Loucy (cell line): ENCODE results near the gene NGLY1.

Experiments used
- H2AFZ ChIP-seq: fragments of 200-600 bp; sonication (generic); 2 replicates; pipeline ENCODE4 v1.6.0; 2016; ENCODE audit warnings: antibody characterized with exemption, mild to moderate bottlenecking, low read length, moderate library complexity
- H3F3A ChIP-seq: fragments of 200-600 bp; 2 replicates; pipeline ENCODE4 v1.6.0; 2016; ENCODE audit warnings: antibody characterized with exemption, low read depth, mild to moderate bottlenecking
- H3K27me3 ChIP-seq: fragments of 200-600 bp; sonication (generic); 2 replicates; pipeline ENCODE4 v1.6.1; 2014; ENCODE audit warnings: low read length, mild to moderate bottlenecking; ENCODE audit not compliant: insufficient read depth, poor library complexity, severe bottlenecking
- H3K36me3 ChIP-seq: fragments of 200-600 bp; sonication (generic); 2 replicates; pipeline ENCODE4 v1.6.1; 2016; ENCODE audit warnings: low read length; ENCODE audit not compliant: insufficient read depth
- H3K4me1 ChIP-seq: fragments of 200-600 bp; sonication (generic); 2 replicates; pipeline ENCODE4 v1.5.1; 2014; ENCODE audit warnings: low read length, mild to moderate bottlenecking; ENCODE audit not compliant: insufficient read depth, poor library complexity, severe bottlenecking
- H3K4me2 ChIP-seq: fragments of 200-600 bp; sonication (generic); 2 replicates; pipeline ENCODE4 v1.6.0; 2014; ENCODE audit warnings: antibody characterized with exemption, low read length, low read depth, mild to moderate bottlenecking; ENCODE audit not compliant: poor library complexity, severe bottlenecking
- H3K4me3 ChIP-seq: fragments of 200-600 bp; sonication (generic); 2 replicates; pipeline ENCODE4 v1.5.1; 2014; ENCODE audit warnings: low read length, mild to moderate bottlenecking, mixed read lengths; ENCODE audit not compliant: poor library complexity, severe bottlenecking
- H3K79me2 ChIP-seq: fragments of 200-600 bp; sonication (generic); 2 replicates; pipeline ENCODE4 v1.6.1; 2014; ENCODE audit warnings: low read length; ENCODE audit not compliant: insufficient read depth
- H3K9ac ChIP-seq: fragments of 200-600 bp; sonication (generic); 2 replicates; pipeline ENCODE4 v1.6.0; 2014; ENCODE audit warnings: mild to moderate bottlenecking, low read depth, low read length, moderate library complexity; ENCODE audit not compliant: poor library complexity, severe bottlenecking
- H3K9me2 ChIP-seq: fragments of 200-600 bp; sonication (generic); replicated peaks from 2 replicates; pipeline ENCODE4 v1.6.1; 2016; ENCODE audit warnings: low read depth, low read length, mixed read lengths
- H3K9me3 ChIP-seq: fragments of 200-600 bp; sonication (generic); 2 replicates; pipeline ENCODE4 v1.6.1; 2014; ENCODE audit warnings: mild to moderate bottlenecking, antibody characterized with exemption, low read length, low read depth; ENCODE audit not compliant: insufficient read depth
- H4K20me1 ChIP-seq: fragments of 200-600 bp; sonication (generic); 2 replicates; pipeline ENCODE4 v1.6.0; 2014; ENCODE audit warnings: antibody characterized with exemption, low read length, mild to moderate bottlenecking; ENCODE audit not compliant: insufficient read depth, poor library complexity, severe bottlenecking
- CTCF ChIP-seq: fragments of 200-600 bp; sonication (generic); conservative IDR thresholded peaks from 2 replicates; pipeline ENCODE4 v1.5.1; 2014; ENCODE audit warnings: mild to moderate bottlenecking, antibody characterized with exemption, low read length
- EZH2phosphoT487 ChIP-seq: fragments of 200-600 bp; IDR thresholded peaks from 2 replicates; pipeline ENCODE4 v1.6.1; 2018; ENCODE audit warnings: antibody characterized with exemption, mild to moderate bottlenecking, moderate library complexity, borderline replicate concordance

NGLY1 gene

GRCh38 chr3:25686766-25687165 lies 96.5 kb downstream of the NGLY1 start:
- H2AFZ ChIP-seq: no peak overlapping the region
- H3K4me2 ChIP-seq: no peak overlapping the region
- no peaks in the 10 kb centered on the region for H3K79me2 ChIP-seq
- TF ChIP-seq EZH2phosphoT487: no peak
- TF ChIP-seq CTCF: no peak
- H3F3A ChIP-seq: no peaks in the 10 kb centered on the region
- no peak overlapping the region for H3K9ac ChIP-seq
- no peaks in the 10 kb centered on the region for H4K20me1 ChIP-seq
- H3K36me3 ChIP-seq: no peaks in the 10 kb centered on the region
- H3K9me2 ChIP-seq: no peaks in the 10 kb centered on the region
- H3K4me1 ChIP-seq: peaks cover 22% of the 10 kb centered on the region
- no peaks in the 10 kb centered on the region for H3K9me3 ChIP-seq
- H3K27me3 ChIP-seq: no peaks in the 10 kb centered on the region
- H3K4me3 ChIP-seq: no peak overlapping the region

- H3K79me2 ChIP-seq: no peaks in the 10 kb centered on the region
- H3K4me3 ChIP-seq: no peak overlapping the region
- H3K4me2 ChIP-seq: no peak overlapping the region
- no peaks in the 10 kb centered on the region for H3K9me2 ChIP-seq
- no peaks in the 10 kb centered on the region for H3K36me3 ChIP-seq
- no peaks in the 10 kb centered on the region for H4K20me1 ChIP-seq
- H3K9ac ChIP-seq: no peak overlapping the region
- peaks cover 10% of the 10 kb centered on the region for H3K4me1 ChIP-seq
- no peaks in the 10 kb centered on the region for H3K9me3 ChIP-seq
- H3F3A ChIP-seq: no peaks in the 10 kb centered on the region
- no peak for TF ChIP-seq EZH2phosphoT487
- TF ChIP-seq CTCF: no peak
- H2AFZ ChIP-seq: no peak overlapping the region
- H3K27me3 ChIP-seq: no peaks in the 10 kb centered on the region
These were observed 99.4 kb downstream of the NGLY1 start for GRCh38 chr3:25683882-25684281.

- no peaks in the 10 kb centered on the region for H3K27me3 ChIP-seq
- H3K9me3 ChIP-seq: no peaks in the 10 kb centered on the region
- no peaks in the 10 kb centered on the region for H4K20me1 ChIP-seq
- no peaks in the 10 kb centered on the region for H3K9me2 ChIP-seq
- H3K79me2 ChIP-seq: no peaks in the 10 kb centered on the region
- H3K36me3 ChIP-seq: no peaks in the 10 kb centered on the region
- no peaks in the 10 kb centered on the region for H3F3A ChIP-seq
- H3K9ac ChIP-seq: no peak overlapping the region
- H3K4me2 ChIP-seq: no peak overlapping the region
- no peak overlapping the region for H3K4me3 ChIP-seq
- TF ChIP-seq EZH2phosphoT487 (no peak), CTCF (no peak)
- H3K4me1 ChIP-seq: peaks cover 10% of the 10 kb centered on the region
- H2AFZ ChIP-seq: no peak overlapping the region
These were observed 99.8 kb downstream of the NGLY1 start for GRCh38 chr3:25683410-25683809.
